ENCODE results near the gene SYT2.

GRCh38 chr1:202671399-202671798 is 38.9 kb downstream of the SYT2 start:
- TF ChIP-seq CTCF (conservative IDR thresholded peaks at IDR 0.05 in 1 of 2, IDR thresholded peaks at IDR 0.05 in 1 of 2; ENCODE audit: low read depth in 1 of 2, low read length in 2 of 2), result no peak
- no peak for TF ChIP-seq EZH2 (IDR thresholded peaks at IDR 0.05; ENCODE audit: low read length, missing control alignments)
